HG03135 (cell line): ENCODE results near the gene B3GALT2.
"Not testable (repeated sequence)": the region's sequence is repeated elsewhere in the genome, so short reads cannot be mapped to it uniquely, and the experiment has no call there.

Source experiments
- ATAC-seq: cut with Tn5 transposase; IDR thresholded peaks from one replicate; pipeline ENCODE4 v1.9.1; 2021; ENCODE audit warnings: mild to moderate bottlenecking, moderate library complexity; ENCODE audit not compliant: unreplicated experiment

Gene B3GALT2, protein sequence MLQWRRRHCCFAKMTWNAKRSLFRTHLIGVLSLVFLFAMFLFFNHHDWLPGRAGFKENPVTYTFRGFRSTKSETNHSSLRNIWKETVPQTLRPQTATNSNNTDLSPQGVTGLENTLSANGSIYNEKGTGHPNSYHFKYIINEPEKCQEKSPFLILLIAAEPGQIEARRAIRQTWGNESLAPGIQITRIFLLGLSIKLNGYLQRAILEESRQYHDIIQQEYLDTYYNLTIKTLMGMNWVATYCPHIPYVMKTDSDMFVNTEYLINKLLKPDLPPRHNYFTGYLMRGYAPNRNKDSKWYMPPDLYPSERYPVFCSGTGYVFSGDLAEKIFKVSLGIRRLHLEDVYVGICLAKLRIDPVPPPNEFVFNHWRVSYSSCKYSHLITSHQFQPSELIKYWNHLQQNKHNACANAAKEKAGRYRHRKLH

DNA sequence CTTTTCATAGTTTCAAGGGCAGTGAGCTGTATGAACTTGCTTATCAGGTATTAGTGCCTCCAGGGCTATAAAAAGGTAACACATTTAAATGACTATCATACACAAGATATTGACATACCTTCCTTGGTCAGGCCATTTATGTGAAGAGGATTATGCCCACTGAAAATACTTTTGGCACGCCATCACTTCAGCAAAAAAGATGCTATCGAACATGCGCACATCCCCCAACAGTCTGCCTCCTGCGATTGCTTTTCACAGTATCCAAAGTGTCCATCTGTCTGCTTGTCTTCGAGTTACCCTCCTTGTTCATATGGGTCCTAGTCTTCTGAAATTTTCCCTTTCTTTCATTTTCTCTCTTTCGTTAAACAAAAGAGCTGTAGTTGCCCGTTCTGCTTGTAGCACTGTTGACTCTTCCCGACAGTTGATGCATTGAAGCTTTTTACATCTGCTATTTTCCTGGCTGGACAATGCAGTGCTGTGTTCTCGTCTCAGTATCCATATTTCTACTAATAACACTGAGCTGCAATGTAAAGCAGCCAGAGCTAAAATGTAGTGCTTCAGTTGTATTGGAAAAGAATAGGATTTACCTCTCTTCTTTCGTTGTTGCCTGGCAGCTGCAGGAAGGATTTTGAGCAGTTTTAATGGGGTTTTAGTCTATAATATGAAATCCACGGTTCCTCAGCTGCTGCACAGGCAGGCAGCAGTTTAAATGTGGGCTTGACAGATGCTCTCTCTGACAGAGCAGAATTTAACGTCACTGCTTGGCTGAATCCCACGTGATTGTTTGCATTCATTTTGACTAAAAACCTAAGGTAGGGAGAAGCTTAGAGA lies at the start of gene B3GALT2:
TSS of gene B3GALT2 (minus strand) at position 713 of the 831 bp plus-strand sequence. CDS start 5,051 bp downstream, outside the sequence.
- no peak for ATAC-seq

GRCh38 chr1:193234530-193234929 lies 48.1 kb upstream of the B3GALT2 start:
- ATAC-seq: no peak

GRCh38 chr1:193231146-193231545 lies 44.7 kb upstream of the B3GALT2 start:
- not testable (repeated sequence) for ATAC-seq

- no peak for ATAC-seq
These were observed 42.7 kb upstream of the B3GALT2 start for GRCh38 chr1:193229136-193229535.

DNA sequence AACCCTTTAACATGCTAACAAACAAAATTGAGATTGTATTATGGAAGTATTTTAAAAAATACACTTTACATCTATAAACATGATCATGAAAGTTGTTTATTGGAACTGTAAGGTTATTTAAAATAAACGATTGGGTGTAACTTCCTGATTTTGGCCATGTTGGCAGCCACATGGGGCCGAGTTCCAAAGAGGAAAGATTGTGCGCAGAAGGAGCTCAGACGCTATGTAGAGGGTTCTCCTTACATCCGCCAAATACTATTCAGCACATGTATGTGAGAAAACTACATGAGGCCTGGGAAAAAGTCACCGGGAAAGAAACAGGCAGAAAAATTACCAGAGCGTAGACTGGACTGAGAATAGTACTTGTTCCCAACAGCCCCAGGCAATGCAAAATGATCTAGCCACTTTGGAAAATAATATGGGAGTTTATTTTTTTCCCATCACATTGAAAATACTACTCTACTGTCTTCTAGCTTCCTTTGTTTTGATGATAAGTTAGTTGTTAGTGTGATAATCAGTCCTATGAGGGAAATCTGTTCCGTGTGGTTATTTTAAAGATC lies 35.7 kb upstream of the B3GALT2 start:
- no peak for ATAC-seq

GRCh38 chr1:193221651-193222050 lies 35.2 kb upstream of the B3GALT2 start:
- ATAC-seq: no peak

- no peak for ATAC-seq
These were observed 33.0 kb upstream of the B3GALT2 start for GRCh38 chr1:193219391-193219790.

DNA sequence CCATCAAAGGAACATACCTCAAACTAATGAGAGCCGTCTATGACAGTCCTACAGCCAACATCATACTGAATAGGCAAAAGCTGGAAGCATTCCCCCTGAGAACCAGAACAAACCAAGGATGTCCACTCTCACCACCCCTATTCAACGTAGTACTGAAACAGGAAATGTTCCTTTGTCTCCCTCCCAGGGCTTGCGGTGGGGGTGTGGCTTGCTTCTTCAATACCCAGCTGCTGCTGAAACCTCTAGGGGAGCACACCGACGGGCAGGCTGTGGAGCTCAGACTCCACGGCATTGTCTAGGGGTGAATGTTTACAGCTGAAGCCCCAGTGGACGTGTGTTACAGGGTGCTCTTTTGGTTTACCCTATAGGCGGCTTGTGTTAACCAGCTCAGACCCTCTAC lies 30.5 kb upstream of the B3GALT2 start:
- ATAC-seq: no peak

DNA sequence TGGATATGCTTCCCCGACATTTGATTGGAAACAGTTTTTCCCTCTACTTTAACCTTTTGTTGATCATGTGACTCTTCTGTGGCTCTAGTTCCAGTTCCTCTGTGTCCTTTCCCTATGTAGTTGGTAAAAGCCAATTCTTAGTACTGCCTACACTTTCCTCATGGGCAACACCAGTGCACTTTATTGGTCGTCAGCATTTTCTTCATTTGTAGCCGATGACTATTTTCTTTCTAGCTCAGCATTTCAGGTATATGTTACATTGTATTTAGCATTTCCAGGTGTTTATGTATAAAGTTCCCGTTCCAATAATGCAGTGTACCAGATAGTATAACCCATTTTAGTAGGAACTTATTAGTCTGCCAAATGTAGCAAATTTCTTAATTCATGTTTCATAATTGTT lies 27.6 kb upstream of the B3GALT2 start:
- no peak for ATAC-seq

DNA sequence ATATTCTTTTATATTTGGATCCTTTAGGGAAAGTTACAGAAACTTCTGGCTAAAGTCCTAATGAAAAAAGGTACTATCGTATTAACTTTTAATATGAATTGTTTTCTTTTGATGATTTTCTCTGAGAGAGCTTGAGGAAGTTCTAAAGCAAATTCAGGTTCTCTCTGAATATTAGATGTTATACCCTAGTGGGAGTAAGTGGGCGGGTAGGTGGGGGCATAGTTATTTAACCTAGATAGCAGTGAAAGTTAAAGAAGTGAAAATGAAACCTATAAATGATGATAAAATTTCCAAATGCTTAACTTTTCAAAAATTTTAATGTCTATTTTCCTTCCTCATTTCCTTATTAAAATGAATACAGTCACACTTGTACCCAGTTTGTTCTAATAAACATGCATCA lies 26.2 kb upstream of the B3GALT2 start:
- ATAC-seq: no peak

DNA sequence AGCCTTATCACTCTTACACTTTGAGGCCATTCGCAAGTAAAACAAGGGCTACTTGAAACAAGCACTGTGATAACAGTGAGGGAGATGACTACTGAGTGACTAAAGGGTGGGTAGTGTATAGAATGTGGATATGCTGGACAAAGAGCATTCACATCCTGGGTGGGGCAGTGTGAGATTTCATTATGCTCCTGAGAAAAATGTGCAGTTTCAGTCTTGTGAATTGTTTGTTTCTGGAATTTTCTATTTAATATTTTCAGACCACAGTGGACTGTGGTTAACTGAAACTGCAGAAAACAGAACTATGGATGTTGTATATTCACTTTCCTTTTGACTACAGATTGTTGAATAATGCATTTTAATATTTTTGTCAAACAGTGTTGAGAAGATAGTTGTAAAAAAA lies 25.1 kb upstream of the B3GALT2 start:
- peak; percentile 75 for ATAC-seq

GRCh38 chr1:193210996-193211395 lies 24.6 kb upstream of the B3GALT2 start:
- no peak for ATAC-seq

DNA sequence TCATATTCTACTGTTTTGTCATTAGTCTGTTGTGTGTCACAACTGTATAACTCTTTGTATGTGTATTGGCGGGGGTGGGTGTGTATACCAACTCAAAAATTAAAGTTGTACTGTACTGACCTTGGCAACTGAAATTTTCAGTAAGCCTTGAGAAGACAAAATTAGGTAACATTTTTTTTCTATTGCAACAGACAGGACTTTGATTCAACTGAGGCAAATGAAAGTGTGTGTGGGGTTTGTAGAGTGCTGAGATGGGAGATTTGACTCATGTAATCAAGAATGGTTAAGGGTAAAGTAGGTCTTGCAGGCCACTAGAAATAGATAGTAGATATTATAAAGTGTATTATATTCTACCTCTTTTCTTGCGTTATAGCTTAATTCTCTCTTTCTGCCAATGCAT lies 14.6 kb upstream of the B3GALT2 start:
- no peak for ATAC-seq

GRCh38 chr1:193199940-193200339 lies 13.5 kb upstream of the B3GALT2 start:
- ATAC-seq: no peak

DNA sequence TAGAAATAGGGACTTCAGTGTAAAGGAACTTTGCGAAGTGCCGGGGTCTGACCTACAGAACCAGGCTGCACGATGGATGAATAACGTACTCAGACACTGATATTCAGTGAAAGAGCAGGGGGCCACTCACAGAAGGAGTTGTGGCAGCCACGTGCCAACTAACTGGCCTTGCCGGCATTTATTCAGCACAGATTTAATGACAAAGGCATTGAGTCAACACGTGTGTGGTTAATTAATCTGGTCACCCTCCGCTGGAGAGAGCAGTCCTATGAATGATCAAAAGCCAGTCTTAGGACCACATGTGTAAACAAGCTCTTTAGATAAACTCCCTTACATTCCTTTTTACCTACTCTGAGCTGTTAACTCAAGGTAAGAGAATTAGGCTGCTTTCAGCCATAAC lies 6.2 kb upstream of the B3GALT2 start:
- no peak for ATAC-seq

DNA sequence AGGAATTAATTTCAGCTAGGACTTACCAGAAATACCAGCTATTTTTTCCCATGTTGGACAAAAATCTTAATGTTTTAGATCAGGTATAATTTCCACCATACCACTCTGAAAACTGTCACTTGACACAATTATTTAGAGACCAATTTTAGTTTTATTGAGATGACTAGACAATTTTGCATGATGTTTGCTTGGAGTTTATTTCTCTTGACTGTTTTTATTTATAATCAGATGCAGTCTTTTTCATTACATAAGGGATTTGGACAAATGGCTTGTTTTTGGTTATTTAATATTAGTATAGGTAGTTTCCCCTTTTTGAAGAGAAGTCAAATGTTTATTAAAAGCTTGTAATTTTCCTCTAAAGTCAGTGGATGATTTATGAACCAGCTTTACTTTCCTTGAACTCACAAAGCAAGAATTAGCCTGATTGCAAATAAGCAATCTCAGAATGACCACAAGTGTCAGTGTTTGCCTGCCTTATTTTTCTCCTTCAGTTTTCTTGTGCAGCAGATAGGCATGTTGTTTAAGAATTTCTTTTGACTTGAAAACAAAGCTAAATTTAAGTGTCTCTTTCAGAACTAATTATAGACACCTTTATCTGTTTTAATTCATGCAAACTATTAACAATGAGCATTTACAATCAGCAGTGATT lies 3.8 kb upstream of the B3GALT2 start:
- no peak for ATAC-seq

DNA sequence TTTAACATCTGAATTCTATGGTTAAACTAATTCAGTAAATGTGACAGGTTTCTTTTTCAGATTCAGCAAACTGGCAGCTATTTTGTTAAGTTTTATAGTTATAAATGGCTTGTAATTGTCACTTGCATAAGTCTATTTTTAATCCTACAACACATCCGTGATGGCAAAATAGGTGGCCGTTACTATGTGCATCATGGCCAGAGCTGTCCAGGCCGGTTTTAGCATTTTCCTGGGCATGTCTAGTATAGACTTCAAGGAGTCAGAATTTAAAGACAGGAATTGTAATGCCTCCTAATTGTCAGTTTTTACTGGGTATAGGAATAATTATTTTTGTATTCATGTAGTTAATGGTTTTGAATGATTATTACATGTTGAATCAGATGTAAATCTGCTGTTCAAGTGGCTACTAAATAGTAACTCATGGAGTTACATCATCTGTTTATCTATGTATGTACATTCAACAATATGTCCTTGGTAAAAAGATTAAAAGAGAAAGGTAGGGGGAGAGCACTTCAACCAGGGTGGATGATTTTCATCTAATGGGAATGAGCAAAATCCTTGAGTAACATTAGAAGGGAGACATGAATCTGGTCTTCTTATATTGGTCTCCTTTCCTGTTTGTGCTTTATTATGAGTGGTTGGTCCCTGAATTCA lies 3.2 kb upstream of the B3GALT2 start:
- no peak for ATAC-seq

- ATAC-seq: not testable (repeated sequence)
These were observed 2.5 kb upstream of the B3GALT2 start for GRCh38 chr1:193188915-193189314.

GRCh38 chr1:193187114-193187513 lies 701 bp upstream of the B3GALT2 start:
- no peak for ATAC-seq

DNA sequence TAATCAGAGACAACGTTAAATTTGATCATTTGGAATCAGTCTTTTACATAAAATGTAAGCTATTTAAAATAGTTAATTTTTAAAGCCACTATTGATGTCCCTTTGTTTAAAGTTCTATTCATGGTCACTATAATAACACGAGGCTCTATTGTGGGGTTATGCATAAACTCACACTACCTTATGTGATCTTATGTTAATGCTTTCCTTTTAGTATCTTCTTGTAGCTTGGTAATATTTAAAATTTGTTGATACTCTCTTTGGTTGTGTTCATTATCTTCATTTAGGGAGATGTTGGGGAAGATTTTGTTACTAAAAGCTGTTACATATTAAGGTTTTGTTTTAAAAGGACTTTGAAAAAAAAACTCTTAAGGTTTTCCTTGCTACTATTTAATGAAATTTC lies 1.2 kb downstream of the B3GALT2 start:
- ATAC-seq: no peak

- ATAC-seq: no peak
These were observed 1.6 kb downstream of the B3GALT2 start for GRCh38 chr1:193184776-193185175.
